HepG2 (cell line): ENCODE measurements around the gene UBL5. TPM values are rescaled to one million over a fixed set of nuclear protein-coding genes. Genes with fewer than 3 reads are reported as not detected.

ENCODE experiments used
- AKAP8 ChIP-seq: sonication (generic); formaldehyde crosslinking; IDR thresholded peaks from 2 replicates; pipeline ENCODE4 v1.5.1; 2020; ENCODE audit warnings: mild to moderate bottlenecking, missing genetic modification reagents
- ATM ChIP-seq: fragments of 450-650 bp; IDR thresholded peaks from 2 replicates; pipeline ENCODE4 v1.7.1; 2017; ENCODE audit warnings: mild to moderate bottlenecking, borderline replicate concordance
- DNMT1 ChIP-seq: sonication (generic); formaldehyde crosslinking; IDR thresholded peaks from 2 replicates; pipeline ENCODE4 v1.5.1; 2020; ENCODE audit warnings: mild to moderate bottlenecking, missing genetic modification reagents
- HCFC1 ChIP-seq: fragments of 150-350 bp; IDR thresholded peaks from 2 replicates; pipeline ENCODE4 v1.6.1; 2014; ENCODE audit warnings: low read depth, low read length
- HNRNPL ChIP-seq: fragments of 200-400 bp; formaldehyde crosslinking; IDR thresholded peaks from 2 replicates; pipeline ENCODE4 v1.6.1; 2017; ENCODE audit warnings: mild to moderate bottlenecking, low read depth, low read length
- KAT2B ChIP-seq: fragments of 150-350 bp; IDR thresholded peaks from 2 replicates; pipeline ENCODE4 v1.6.1; 2014; ENCODE audit warnings: low read depth, low read length, borderline replicate concordance
- PHF8 ChIP-seq: sonication (generic); formaldehyde crosslinking; IDR thresholded peaks from 2 replicates; pipeline ENCODE4 v1.5.0; 2020; ENCODE audit warnings: missing genetic modification reagents
- RXRA ChIP-seq: sonication (generic); formaldehyde crosslinking; IDR thresholded peaks from 2 replicates; pipeline ENCODE4 v1.5.1; 2020; ENCODE audit warnings: missing genetic modification reagents
- SETDB1 ChIP-seq: sonication (generic); formaldehyde crosslinking; IDR thresholded peaks from 2 replicates; pipeline ENCODE4 v1.5.1; 2020; ENCODE audit warnings: missing genetic modification reagents, mild to moderate bottlenecking, borderline replicate concordance
- ZBTB42 ChIP-seq: sonication (generic); formaldehyde crosslinking; IDR thresholded peaks from 2 replicates; pipeline ENCODE4 v1.5.0; 2020; ENCODE audit warnings: mild to moderate bottlenecking, missing genetic modification reagents
- ZNF792 ChIP-seq: IDR thresholded peaks from 2 replicates; pipeline ENCODE4 v1.6.1; 2016
- ZSCAN22 ChIP-seq: sonication (generic); formaldehyde crosslinking; IDR thresholded peaks from 2 replicates; pipeline ENCODE4 v1.4.0; 2020; ENCODE audit warnings: mild to moderate bottlenecking, missing genetic modification reagents
- polyA plus RNA-seq, 8 experiments: library from polyadenylated mRNA; depleted of rRNA in 3 of 8; stranded (reverse) in 7 of 8; unstranded in 1 of 8; fragments of >200 nt; fragmentation: Illumina TruSeq in 4 of 8; extraction: Trizol in 4 of 8; gene quantifications; 2 replicates each; pipeline versions ENCODE4 v1.2.1 to v1.2.3, GENCODE V29; 2011 to 2016; ENCODE audit warnings: low read depth in 4 of 8, missing spikeins in 1 of 8, mixed read lengths in 1 of 8; ENCODE audit not compliant: insufficient read depth in 1 of 8
- total RNA-seq, 5 experiments: library from RNA; depleted of rRNA; stranded (reverse); fragments of >200 nt; fragmentation: Illumina TruSeq; extraction: Trizol; gene quantifications; 2 replicates each; pipeline ENCODE4 v1.2.3, GENCODE V29; 2016; ENCODE audit warnings: low read depth in 1 of 5
- TF ChIP-seq, protein P1 (sequence below): sonication (generic); formaldehyde crosslinking; IDR thresholded peaks from 2 replicates; pipeline ENCODE4 v1.5.0; 2020; ENCODE audit warnings: mild to moderate bottlenecking, missing genetic modification reagents
- TF ChIP-seq, protein P2 (sequence below): sonication (generic); formaldehyde crosslinking; IDR thresholded peaks from 2 replicates; pipeline ENCODE4 v1.5.0; 2020; ENCODE audit warnings: mild to moderate bottlenecking, missing genetic modification reagents, moderate library complexity
- TF ChIP-seq, protein P3 (sequence below): sonication (generic); formaldehyde crosslinking; IDR thresholded peaks from 2 replicates; pipeline ENCODE4 v1.5.1; 2020; ENCODE audit warnings: missing genetic modification reagents, mild to moderate bottlenecking, borderline replicate concordance
- TF ChIP-seq, protein P4 (sequence below): sonication (generic); formaldehyde crosslinking; IDR thresholded peaks from 2 replicates; pipeline ENCODE4 v1.5.1; 2020; ENCODE audit warnings: missing genetic modification reagents, mild to moderate bottlenecking, borderline replicate concordance
- TF ChIP-seq, protein P5 (sequence below): sonication (generic); formaldehyde crosslinking; IDR thresholded peaks from 2 replicates; pipeline ENCODE4 v1.4.0; 2020; ENCODE audit warnings: missing genetic modification reagents
- TF ChIP-seq, protein P6 (sequence below): sonication (generic); formaldehyde crosslinking; IDR thresholded peaks from 2 replicates; pipeline ENCODE4 v1.8.1; 2022; ENCODE audit warnings: mild to moderate bottlenecking, missing genetic modification reagents

Gene UBL5
- total and polyA plus RNA-seq, 2 of the 13 experiments (the other 11 are each of a cell fraction or from before 2014, with no cell fraction given) = 373 to 487 TPM

DNA sequence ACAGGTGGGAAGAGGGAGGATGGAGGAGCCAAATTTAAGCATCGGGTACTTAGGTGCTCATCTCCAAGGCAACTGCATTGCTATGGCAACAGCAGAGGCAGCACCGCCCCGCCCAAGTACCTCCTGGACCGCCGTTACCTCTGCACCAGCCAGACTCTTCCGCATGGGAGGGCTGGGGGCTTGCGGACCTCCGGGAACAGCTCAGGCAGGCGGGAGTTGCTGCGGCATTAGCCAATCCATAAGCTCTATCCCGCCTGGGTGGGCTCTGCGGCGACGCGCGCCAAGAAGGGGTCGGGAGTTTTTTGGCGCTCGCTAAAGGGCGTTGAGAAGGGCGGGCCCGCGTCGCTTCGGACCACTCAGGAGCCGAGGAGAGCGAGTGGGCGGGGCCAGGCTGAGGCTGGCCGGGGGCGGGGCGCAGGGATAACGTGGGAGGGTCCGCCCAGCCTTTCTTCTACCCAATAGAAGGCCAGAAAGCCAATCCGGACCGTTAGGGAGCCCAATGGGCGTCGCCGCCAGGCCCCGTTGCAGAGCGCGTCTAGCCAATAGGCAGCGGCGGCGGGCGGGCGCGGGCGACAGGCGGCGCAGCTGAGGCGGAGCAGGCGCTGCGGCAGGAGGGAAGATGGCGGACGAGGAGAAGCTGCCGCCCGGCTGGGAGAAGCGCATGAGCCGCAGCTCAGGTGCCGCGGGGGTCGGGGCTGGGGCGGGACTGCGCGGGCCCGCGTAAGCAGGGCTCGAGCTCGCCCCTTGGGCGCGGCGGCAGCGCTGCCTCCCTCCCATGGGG, 7.2 kb downstream of the UBL5 start, which contains the start of gene PIN1 (continued):
- TF ChIP-seq, protein P1, sequence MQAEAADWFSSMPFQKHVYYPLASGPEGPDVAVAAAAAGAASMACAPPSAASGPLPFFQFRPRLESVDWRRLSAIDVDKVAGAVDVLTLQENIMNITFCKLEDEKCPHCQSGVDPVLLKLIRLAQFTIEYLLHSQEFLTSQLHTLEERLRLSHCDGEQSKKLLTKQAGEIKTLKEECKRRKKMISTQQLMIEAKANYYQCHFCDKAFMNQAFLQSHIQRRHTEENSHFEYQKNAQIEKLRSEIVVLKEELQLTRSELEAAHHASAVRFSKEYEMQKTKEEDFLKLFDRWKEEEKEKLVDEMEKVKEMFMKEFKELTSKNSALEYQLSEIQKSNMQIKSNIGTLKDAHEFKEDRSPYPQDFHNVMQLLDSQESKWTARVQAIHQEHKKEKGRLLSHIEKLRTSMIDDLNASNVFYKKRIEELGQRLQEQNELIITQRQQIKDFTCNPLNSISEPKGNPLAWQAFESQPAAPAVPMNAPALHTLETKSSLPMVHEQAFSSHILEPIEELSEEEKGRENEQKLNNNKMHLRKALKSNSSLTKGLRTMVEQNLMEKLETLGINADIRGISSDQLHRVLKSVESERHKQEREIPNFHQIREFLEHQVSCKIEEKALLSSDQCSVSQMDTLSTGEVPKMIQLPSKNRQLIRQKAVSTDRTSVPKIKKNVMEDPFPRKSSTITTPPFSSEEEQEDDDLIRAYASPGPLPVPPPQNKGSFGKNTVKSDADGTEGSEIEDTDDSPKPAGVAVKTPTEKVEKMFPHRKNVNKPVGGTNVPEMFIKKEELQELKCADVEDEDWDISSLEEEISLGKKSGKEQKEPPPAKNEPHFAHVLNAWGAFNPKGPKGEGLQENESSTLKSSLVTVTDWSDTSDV = no peak
- TF ChIP-seq PHF8 (CRISPR knock-in tag) (peak; percentile 67), ZBTB42 (no peak), HNRNPL (no peak), DNMT1 (CRISPR knock-in tag) (no peak; the same call in 1 of the 2 replicates), KAT2B (no peak), HCFC1 (no peak; the same call in 1 of the 2 replicates), ATM (no peak), SETDB1 (CRISPR knock-in tag) (no peak), ZNF792 (0 out of 2 replicates have a peak, but pooled peaks have one; percentile 19), RXRA (CRISPR knock-in tag) (no peak), ZSCAN22 (CRISPR knock-in tag) (no peak), AKAP8 (CRISPR knock-in tag) (no peak)
- TF ChIP-seq, protein P2, sequence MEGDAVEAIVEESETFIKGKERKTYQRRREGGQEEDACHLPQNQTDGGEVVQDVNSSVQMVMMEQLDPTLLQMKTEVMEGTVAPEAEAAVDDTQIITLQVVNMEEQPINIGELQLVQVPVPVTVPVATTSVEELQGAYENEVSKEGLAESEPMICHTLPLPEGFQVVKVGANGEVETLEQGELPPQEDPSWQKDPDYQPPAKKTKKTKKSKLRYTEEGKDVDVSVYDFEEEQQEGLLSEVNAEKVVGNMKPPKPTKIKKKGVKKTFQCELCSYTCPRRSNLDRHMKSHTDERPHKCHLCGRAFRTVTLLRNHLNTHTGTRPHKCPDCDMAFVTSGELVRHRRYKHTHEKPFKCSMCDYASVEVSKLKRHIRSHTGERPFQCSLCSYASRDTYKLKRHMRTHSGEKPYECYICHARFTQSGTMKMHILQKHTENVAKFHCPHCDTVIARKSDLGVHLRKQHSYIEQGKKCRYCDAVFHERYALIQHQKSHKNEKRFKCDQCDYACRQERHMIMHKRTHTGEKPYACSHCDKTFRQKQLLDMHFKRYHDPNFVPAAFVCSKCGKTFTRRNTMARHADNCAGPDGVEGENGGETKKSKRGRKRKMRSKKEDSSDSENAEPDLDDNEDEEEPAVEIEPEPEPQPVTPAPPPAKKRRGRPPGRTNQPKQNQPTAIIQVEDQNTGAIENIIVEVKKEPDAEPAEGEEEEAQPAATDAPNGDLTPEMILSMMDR (CRISPR knock-in tag) = peak; percentile 78
- TF ChIP-seq, protein P3, sequence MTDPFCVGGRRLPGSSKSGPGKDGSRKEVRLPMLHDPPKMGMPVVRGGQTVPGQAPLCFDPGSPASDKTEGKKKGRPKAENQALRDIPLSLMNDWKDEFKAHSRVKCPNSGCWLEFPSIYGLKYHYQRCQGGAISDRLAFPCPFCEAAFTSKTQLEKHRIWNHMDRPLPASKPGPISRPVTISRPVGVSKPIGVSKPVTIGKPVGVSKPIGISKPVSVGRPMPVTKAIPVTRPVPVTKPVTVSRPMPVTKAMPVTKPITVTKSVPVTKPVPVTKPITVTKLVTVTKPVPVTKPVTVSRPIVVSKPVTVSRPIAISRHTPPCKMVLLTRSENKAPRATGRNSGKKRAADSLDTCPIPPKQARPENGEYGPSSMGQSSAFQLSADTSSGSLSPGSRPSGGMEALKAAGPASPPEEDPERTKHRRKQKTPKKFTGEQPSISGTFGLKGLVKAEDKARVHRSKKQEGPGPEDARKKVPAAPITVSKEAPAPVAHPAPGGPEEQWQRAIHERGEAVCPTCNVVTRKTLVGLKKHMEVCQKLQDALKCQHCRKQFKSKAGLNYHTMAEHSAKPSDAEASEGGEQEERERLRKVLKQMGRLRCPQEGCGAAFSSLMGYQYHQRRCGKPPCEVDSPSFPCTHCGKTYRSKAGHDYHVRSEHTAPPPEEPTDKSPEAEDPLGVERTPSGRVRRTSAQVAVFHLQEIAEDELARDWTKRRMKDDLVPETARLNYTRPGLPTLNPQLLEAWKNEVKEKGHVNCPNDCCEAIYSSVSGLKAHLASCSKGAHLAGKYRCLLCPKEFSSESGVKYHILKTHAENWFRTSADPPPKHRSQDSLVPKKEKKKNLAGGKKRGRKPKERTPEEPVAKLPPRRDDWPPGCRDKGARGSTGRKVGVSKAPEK (CRISPR knock-in tag) = no peak
- TF ChIP-seq, protein P4, sequence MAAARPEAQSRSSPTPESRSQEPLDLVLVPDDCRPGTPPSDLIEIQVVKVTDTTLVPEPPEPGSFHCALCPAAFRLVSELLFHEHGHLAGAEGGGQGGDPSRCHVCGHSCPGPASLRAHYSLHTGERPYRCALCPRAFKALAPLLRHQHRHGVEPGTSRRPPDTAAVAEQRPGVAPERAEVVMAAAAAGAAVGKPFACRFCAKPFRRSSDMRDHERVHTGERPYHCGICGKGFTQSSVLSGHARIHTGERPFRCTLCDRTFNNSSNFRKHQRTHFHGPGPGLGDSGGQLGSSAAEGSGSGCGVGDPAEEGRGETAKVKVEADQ (CRISPR knock-in tag) = no peak
- TF ChIP-seq, protein P5, sequence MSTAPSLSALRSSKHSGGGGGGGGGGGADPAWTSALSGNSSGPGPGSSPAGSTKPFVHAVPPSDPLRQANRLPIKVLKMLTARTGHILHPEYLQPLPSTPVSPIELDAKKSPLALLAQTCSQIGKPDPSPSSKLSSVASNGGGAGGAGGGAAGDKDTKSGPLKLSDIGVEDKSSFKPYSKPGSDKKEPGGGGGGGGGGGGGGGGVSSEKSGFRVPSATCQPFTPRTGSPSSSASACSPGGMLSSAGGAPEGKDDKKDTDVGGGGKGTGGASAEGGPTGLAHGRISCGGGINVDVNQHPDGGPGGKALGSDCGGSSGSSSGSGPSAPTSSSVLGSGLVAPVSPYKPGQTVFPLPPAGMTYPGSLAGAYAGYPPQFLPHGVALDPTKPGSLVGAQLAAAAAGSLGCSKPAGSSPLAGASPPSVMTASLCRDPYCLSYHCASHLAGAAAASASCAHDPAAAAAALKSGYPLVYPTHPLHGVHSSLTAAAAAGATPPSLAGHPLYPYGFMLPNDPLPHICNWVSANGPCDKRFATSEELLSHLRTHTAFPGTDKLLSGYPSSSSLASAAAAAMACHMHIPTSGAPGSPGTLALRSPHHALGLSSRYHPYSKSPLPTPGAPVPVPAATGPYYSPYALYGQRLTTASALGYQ (CRISPR knock-in tag) = no peak
- TF ChIP-seq, protein P6, sequence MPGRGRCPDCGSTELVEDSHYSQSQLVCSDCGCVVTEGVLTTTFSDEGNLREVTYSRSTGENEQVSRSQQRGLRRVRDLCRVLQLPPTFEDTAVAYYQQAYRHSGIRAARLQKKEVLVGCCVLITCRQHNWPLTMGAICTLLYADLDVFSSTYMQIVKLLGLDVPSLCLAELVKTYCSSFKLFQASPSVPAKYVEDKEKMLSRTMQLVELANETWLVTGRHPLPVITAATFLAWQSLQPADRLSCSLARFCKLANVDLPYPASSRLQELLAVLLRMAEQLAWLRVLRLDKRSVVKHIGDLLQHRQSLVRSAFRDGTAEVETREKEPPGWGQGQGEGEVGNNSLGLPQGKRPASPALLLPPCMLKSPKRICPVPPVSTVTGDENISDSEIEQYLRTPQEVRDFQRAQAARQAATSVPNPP (CRISPR knock-in tag) = no peak
